ENCODE measurements around the gene RFPL4AL1. TPM values are rescaled to one million over a fixed set of nuclear protein-coding genes. Genes with fewer than 3 reads are reported as not detected.
"Not testable (repeated sequence)": the region's sequence is repeated elsewhere in the genome, so short reads cannot be mapped to it uniquely, and the experiment has no call there.

RFPL4AL1 gene
- polyA plus RNA-seq, 2 donors: not detected

- Histone ChIP-seq H3K36me3 (ENCODE audit: control insufficient read depth in 2 of 2, insufficient read depth in 2 of 2, low read length in 1 of 2) (no peaks in the 10 kb centered on the region), H3K9me3 (ENCODE audit: control insufficient read depth in 2 of 2, insufficient read depth in 1 of 2, low read depth in 1 of 2, low read length in 1 of 2) (no peaks in the 10 kb centered on the region), H3K4me3 (ENCODE audit: low read depth in 1 of 2, low read length in 2 of 2) (no peak overlapping the region), H3K27me3 (ENCODE audit: control insufficient read depth in 1 of 2, insufficient read depth in 2 of 2, low read length in 2 of 2) (no peaks in the 10 kb centered on the region), H3K4me1 (ENCODE audit: control insufficient read depth in 2 of 2, insufficient read depth in 2 of 2, low read length in 1 of 2) (no peaks in the 10 kb centered on the region), H3K27ac (ENCODE audit: low read depth in 2 of 2, low read length in 1 of 2) (no peak overlapping the region)
- 66 to 75% methylated on average over 7 of the region's 7 CpGs for WGBS, 2 donors
Observed at GRCh38 chr19:55766466-55766865, 2.5 kb upstream of the RFPL4AL1 start.

- not testable (repeated sequence) for H3K4me3 ChIP-seq (ENCODE audit: low read depth in 1 of 2, low read length in 2 of 2); H3K27me3 ChIP-seq (ENCODE audit: control insufficient read depth in 1 of 2, insufficient read depth in 2 of 2, low read length in 2 of 2); H3K4me1 ChIP-seq (ENCODE audit: control insufficient read depth in 2 of 2, insufficient read depth in 2 of 2, low read length in 1 of 2); H3K9me3 ChIP-seq (ENCODE audit: control insufficient read depth in 2 of 2, insufficient read depth in 1 of 2, low read depth in 1 of 2, low read length in 1 of 2); H3K27ac ChIP-seq (ENCODE audit: low read depth in 2 of 2, low read length in 1 of 2); H3K36me3 ChIP-seq (ENCODE audit: control insufficient read depth in 2 of 2, insufficient read depth in 2 of 2, low read length in 1 of 2)
- 17 to 44% methylated on average over 2 to 3 of the region's 3 CpGs for WGBS, 2 donors
Observed at GRCh38 chr19:55769632-55770031, 714 bp downstream of the RFPL4AL1 start.

- Histone ChIP-seq H3K4me1 (ENCODE audit: control insufficient read depth in 2 of 2, insufficient read depth in 2 of 2, low read length in 1 of 2) (no peaks in the 10 kb centered on the region), H3K36me3 (ENCODE audit: control insufficient read depth in 2 of 2, insufficient read depth in 2 of 2, low read length in 1 of 2) (no peaks in the 10 kb centered on the region), H3K27ac (ENCODE audit: low read depth in 2 of 2, low read length in 1 of 2) (no peak overlapping the region), H3K9me3 (ENCODE audit: control insufficient read depth in 2 of 2, insufficient read depth in 1 of 2, low read depth in 1 of 2, low read length in 1 of 2) (peaks cover 0 to 2% of the 10 kb centered on the region in 2 donors), H3K27me3 (ENCODE audit: control insufficient read depth in 1 of 2, insufficient read depth in 2 of 2, low read length in 2 of 2) (peaks cover 0 to 3% of the 10 kb centered on the region in 2 donors), H3K4me3 (ENCODE audit: low read depth in 1 of 2, low read length in 2 of 2) (no peak overlapping the region)
- WGBS, 2 donors: 28 to 34% methylated on average over 7 of the region's 7 CpGs
Observed at GRCh38 chr19:55777528-55777927, 8.6 kb downstream of the RFPL4AL1 start.

GRCh38 chr19:55778331-55778730, 9.4 kb downstream of the RFPL4AL1 start:
- WGBS, 2 donors: 82 to 85% methylated on average over 16 of the region's 16 CpGs
- Histone ChIP-seq H3K27ac (ENCODE audit: low read depth in 2 of 2, low read length in 1 of 2) (no peak overlapping the region), H3K4me3 (ENCODE audit: low read depth in 1 of 2, low read length in 2 of 2) (no peak overlapping the region), H3K36me3 (ENCODE audit: control insufficient read depth in 2 of 2, insufficient read depth in 2 of 2, low read length in 1 of 2) (no peaks in the 10 kb centered on the region), H3K4me1 (ENCODE audit: control insufficient read depth in 2 of 2, insufficient read depth in 2 of 2, low read length in 1 of 2) (no peaks in the 10 kb centered on the region), H3K9me3 (ENCODE audit: control insufficient read depth in 2 of 2, insufficient read depth in 1 of 2, low read depth in 1 of 2, low read length in 1 of 2) (peaks cover 0 to 2% of the 10 kb centered on the region in 2 donors), H3K27me3 (ENCODE audit: control insufficient read depth in 1 of 2, insufficient read depth in 2 of 2, low read length in 2 of 2) (peaks cover 0 to 3% of the 10 kb centered on the region in 2 donors)

GRCh38 chr19:55781112-55781511, 12.2 kb downstream of the RFPL4AL1 start:
- H3K27ac ChIP-seq (ENCODE audit: low read depth in 2 of 2, low read length in 1 of 2): no peak overlapping the region
- no peaks in the 10 kb centered on the region for H3K36me3 ChIP-seq (ENCODE audit: control insufficient read depth in 2 of 2, insufficient read depth in 2 of 2, low read length in 1 of 2)
- WGBS, 2 donors: 78 to 82% methylated on average over 5 of the region's 5 CpGs
- peaks cover 0 to 2% of the 10 kb centered on the region in 2 donors for H3K9me3 ChIP-seq (ENCODE audit: control insufficient read depth in 2 of 2, insufficient read depth in 1 of 2, low read depth in 1 of 2, low read length in 1 of 2)
- peaks cover 0 to 3% of the 10 kb centered on the region in 2 donors for H3K27me3 ChIP-seq (ENCODE audit: control insufficient read depth in 1 of 2, insufficient read depth in 2 of 2, low read length in 2 of 2)
- no peaks in the 10 kb centered on the region for H3K4me1 ChIP-seq (ENCODE audit: control insufficient read depth in 2 of 2, insufficient read depth in 2 of 2, low read length in 1 of 2)
- H3K4me3 ChIP-seq (ENCODE audit: low read depth in 1 of 2, low read length in 2 of 2): no peak overlapping the region

GRCh38 chr19:55795021-55795420, 26.1 kb downstream of the RFPL4AL1 start:
- WGBS, 2 donors: 90 to 92% methylated on average over 11 of the region's 11 CpGs
- H3K36me3 ChIP-seq (ENCODE audit: control insufficient read depth in 2 of 2, insufficient read depth in 2 of 2, low read length in 1 of 2): no peaks in the 10 kb centered on the region
- H3K27ac ChIP-seq (ENCODE audit: low read depth in 2 of 2, low read length in 1 of 2): no peak overlapping the region
- H3K27me3 ChIP-seq (ENCODE audit: control insufficient read depth in 1 of 2, insufficient read depth in 2 of 2, low read length in 2 of 2): no peaks in the 10 kb centered on the region
- no peaks in the 10 kb centered on the region for H3K4me1 ChIP-seq (ENCODE audit: control insufficient read depth in 2 of 2, insufficient read depth in 2 of 2, low read length in 1 of 2)
- H3K9me3 ChIP-seq (ENCODE audit: control insufficient read depth in 2 of 2, insufficient read depth in 1 of 2, low read depth in 1 of 2, low read length in 1 of 2): peaks cover 0 to 6% of the 10 kb centered on the region in 2 donors
- no peak overlapping the region for H3K4me3 ChIP-seq (ENCODE audit: low read depth in 1 of 2, low read length in 2 of 2)

- 65 to 69% methylated on average over 7 of the region's 7 CpGs for WGBS, 2 donors
- Histone ChIP-seq H3K27me3 (ENCODE audit: control insufficient read depth in 1 of 2, insufficient read depth in 2 of 2, low read length in 2 of 2) (no peaks in the 10 kb centered on the region), H3K36me3 (ENCODE audit: control insufficient read depth in 2 of 2, insufficient read depth in 2 of 2, low read length in 1 of 2) (no peaks in the 10 kb centered on the region), H3K9me3 (ENCODE audit: control insufficient read depth in 2 of 2, insufficient read depth in 1 of 2, low read depth in 1 of 2, low read length in 1 of 2) (no peaks in the 10 kb centered on the region), H3K27ac (ENCODE audit: low read depth in 2 of 2, low read length in 1 of 2) (no peak overlapping the region), H3K4me1 (ENCODE audit: control insufficient read depth in 2 of 2, insufficient read depth in 2 of 2, low read length in 1 of 2) (no peaks in the 10 kb centered on the region), H3K4me3 (ENCODE audit: low read depth in 1 of 2, low read length in 2 of 2) (no peak overlapping the region)
Observed at GRCh38 chr19:55801416-55801815, 32.5 kb downstream of the RFPL4AL1 start.

GRCh38 chr19:55802281-55802680, 33.4 kb downstream of the RFPL4AL1 start:
- H3K4me3 ChIP-seq (ENCODE audit: low read depth in 1 of 2, low read length in 2 of 2): no peak overlapping the region
- no peaks in the 10 kb centered on the region for H3K4me1 ChIP-seq (ENCODE audit: control insufficient read depth in 2 of 2, insufficient read depth in 2 of 2, low read length in 1 of 2)
- H3K9me3 ChIP-seq (ENCODE audit: control insufficient read depth in 2 of 2, insufficient read depth in 1 of 2, low read depth in 1 of 2, low read length in 1 of 2): no peaks in the 10 kb centered on the region
- 83 to 84% methylated on average over 2 of the region's 2 CpGs for WGBS, 2 donors
- H3K27ac ChIP-seq (ENCODE audit: low read depth in 2 of 2, low read length in 1 of 2): no peak overlapping the region
- no peaks in the 10 kb centered on the region for H3K27me3 ChIP-seq (ENCODE audit: control insufficient read depth in 1 of 2, insufficient read depth in 2 of 2, low read length in 2 of 2)
- H3K36me3 ChIP-seq (ENCODE audit: control insufficient read depth in 2 of 2, insufficient read depth in 2 of 2, low read length in 1 of 2): no peaks in the 10 kb centered on the region

GRCh38 chr19:55809381-55810058, 40.6 kb downstream of the RFPL4AL1 start:
- Histone ChIP-seq H3K36me3 (ENCODE audit: control insufficient read depth in 2 of 2, insufficient read depth in 2 of 2, low read length in 1 of 2) (no peaks in the 10 kb centered on the region), H3K27ac (ENCODE audit: low read depth in 2 of 2, low read length in 1 of 2) (no peak overlapping the region), H3K27me3 (ENCODE audit: control insufficient read depth in 1 of 2, insufficient read depth in 2 of 2, low read length in 2 of 2) (no peaks in the 10 kb centered on the region), H3K4me1 (ENCODE audit: control insufficient read depth in 2 of 2, insufficient read depth in 2 of 2, low read length in 1 of 2) (no peaks in the 10 kb centered on the region), H3K9me3 (ENCODE audit: control insufficient read depth in 2 of 2, insufficient read depth in 1 of 2, low read depth in 1 of 2, low read length in 1 of 2) (no peaks in the 10 kb centered on the region), H3K4me3 (ENCODE audit: low read depth in 1 of 2, low read length in 2 of 2) (no peak overlapping the region)
- WGBS, 2 donors: 28 to 33% methylated on average over 20 of the region's 20 CpGs

GRCh38 chr19:55811340-55811739, 42.4 kb downstream of the RFPL4AL1 start:
- no peaks in the 10 kb centered on the region for H3K4me1 ChIP-seq (ENCODE audit: control insufficient read depth in 2 of 2, insufficient read depth in 2 of 2, low read length in 1 of 2)
- H3K27ac ChIP-seq (ENCODE audit: low read depth in 2 of 2, low read length in 1 of 2): no peak overlapping the region
- no peaks in the 10 kb centered on the region for H3K36me3 ChIP-seq (ENCODE audit: control insufficient read depth in 2 of 2, insufficient read depth in 2 of 2, low read length in 1 of 2)
- H3K4me3 ChIP-seq (ENCODE audit: low read depth in 1 of 2, low read length in 2 of 2): no peak overlapping the region
- 61 to 71% methylated on average over 3 of the region's 3 CpGs for WGBS, 2 donors
- no peaks in the 10 kb centered on the region for H3K27me3 ChIP-seq (ENCODE audit: control insufficient read depth in 1 of 2, insufficient read depth in 2 of 2, low read length in 2 of 2)
- no peaks in the 10 kb centered on the region for H3K9me3 ChIP-seq (ENCODE audit: control insufficient read depth in 2 of 2, insufficient read depth in 1 of 2, low read depth in 1 of 2, low read length in 1 of 2)

Measured in esophagus (tissue), 2 donors.